Heart left ventricle (tissue), 13 donors: ENCODE results near the gene IFT27.

ENCODE experiments used
- POLR2A ChIP-seq, 2 donors: fragments of 450-650 bp; IDR thresholded peaks; one replicate each; pipeline ENCODE4 v1.6.1; 2017; ENCODE audit warnings: antibody characterized with exemption in 2 of 2, mild to moderate bottlenecking in 2 of 2, moderate library complexity in 2 of 2
- TF ChIP-seq, protein P1 (sequence below), 12 donors: fragments of 200-600 bp; sonication (generic) in 4 of 12; IDR thresholded peaks; one replicate each; pipeline versions ENCODE4 v1.5.0 to v1.8.0; 2018 to 2022; ENCODE audit warnings: antibody characterized with exemption in 12 of 12, mild to moderate bottlenecking in 5 of 12
- donor health status: ischemic (EF 13 %, LVEDD 7.1; RV severe dilation, severe dysfunction).
- donor health status: DM: no; HTN: yes; CAD: no.
- donor health status: DM: no; HTN: no; CAD: no.
- donor health status: ischemic (EF 25% LVEDD 6.9; RV normal size, moderate dysfunction).
- donor health status: ischemic (EF 25% LVEDD 5.7; RV mildly dilated, moderate dysfunction).
- donor health status: ischemic (EF 35%, LVEDD 5.7; RV mildly dilated, moderate dysfunction).
- donor health status: nonischemic (EF 11% LVEDD 7.7; RV severe dilation, severe dysfunction).
- donor health status: DM: yes; HTN: yes; CAD: no.
- donor health status: PGD.
- donor health status: ischemic (EF 29% LVEDD 5.4; RV normal size, mild dysfunction).
- donor health status: nonischemic (EF 23%, LVEDD 6.1; RV moderate dilation, normal function).

DNA sequence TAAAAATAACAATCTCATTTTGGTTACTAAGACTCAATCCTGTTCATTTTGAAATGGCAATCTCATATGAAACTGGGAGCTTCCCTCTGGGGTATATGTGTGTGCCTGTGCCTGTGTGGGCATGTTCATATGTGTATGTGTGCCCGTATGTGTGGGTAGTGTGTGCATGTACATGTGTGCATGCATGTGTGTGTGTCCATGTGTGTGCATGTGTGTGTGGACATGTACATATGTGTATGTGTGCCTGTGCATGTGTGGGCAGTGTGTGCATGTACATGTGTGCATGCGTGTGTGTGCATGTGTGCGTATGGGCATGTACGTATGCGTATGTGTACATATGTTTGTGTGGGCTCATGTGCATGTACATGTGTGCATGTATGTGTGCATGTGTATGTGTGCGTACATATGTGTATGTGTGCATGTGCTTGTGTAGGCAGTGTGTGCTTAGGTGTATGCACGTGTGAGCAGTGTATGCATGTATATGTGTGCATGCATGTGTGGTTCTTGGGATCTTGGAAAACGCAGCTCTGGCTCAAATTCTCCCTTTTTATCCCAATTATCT, 47.9 kb downstream of the IFT27 start:
- TF ChIP-seq, protein P1, sequence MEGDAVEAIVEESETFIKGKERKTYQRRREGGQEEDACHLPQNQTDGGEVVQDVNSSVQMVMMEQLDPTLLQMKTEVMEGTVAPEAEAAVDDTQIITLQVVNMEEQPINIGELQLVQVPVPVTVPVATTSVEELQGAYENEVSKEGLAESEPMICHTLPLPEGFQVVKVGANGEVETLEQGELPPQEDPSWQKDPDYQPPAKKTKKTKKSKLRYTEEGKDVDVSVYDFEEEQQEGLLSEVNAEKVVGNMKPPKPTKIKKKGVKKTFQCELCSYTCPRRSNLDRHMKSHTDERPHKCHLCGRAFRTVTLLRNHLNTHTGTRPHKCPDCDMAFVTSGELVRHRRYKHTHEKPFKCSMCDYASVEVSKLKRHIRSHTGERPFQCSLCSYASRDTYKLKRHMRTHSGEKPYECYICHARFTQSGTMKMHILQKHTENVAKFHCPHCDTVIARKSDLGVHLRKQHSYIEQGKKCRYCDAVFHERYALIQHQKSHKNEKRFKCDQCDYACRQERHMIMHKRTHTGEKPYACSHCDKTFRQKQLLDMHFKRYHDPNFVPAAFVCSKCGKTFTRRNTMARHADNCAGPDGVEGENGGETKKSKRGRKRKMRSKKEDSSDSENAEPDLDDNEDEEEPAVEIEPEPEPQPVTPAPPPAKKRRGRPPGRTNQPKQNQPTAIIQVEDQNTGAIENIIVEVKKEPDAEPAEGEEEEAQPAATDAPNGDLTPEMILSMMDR (IDR thresholded peaks at IDR 0.05): no peak
- no peak for TF ChIP-seq POLR2A (IDR thresholded peaks at IDR 0.05)
